ENCODE results near the gene SLC9A1.

DNA sequence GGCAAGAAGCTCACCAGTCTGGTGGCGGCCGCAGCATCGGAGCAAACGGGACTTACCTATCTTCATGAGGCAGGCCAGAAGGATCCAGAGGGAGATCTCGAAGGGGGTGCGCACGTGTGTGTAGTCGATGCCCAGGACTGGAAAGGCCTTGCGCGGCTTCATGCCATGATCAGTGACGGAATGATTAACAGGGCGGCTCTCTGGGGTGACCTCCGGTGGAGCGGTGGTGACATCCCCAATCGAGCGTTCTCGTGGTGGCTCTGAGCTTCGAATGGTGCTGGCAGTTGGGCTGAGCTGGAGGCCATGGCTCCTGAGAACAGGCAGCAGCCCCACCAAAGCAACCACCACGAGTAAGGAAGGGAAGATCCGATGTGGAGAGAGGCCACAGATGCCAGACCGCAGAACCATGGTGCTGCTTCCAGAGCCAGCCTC, 982 bp downstream of the SLC9A1 start:
- TF ChIP-seq POLR2A (IDR thresholded peaks at IDR 0.05): no peak
- TF ChIP-seq, protein P1, sequence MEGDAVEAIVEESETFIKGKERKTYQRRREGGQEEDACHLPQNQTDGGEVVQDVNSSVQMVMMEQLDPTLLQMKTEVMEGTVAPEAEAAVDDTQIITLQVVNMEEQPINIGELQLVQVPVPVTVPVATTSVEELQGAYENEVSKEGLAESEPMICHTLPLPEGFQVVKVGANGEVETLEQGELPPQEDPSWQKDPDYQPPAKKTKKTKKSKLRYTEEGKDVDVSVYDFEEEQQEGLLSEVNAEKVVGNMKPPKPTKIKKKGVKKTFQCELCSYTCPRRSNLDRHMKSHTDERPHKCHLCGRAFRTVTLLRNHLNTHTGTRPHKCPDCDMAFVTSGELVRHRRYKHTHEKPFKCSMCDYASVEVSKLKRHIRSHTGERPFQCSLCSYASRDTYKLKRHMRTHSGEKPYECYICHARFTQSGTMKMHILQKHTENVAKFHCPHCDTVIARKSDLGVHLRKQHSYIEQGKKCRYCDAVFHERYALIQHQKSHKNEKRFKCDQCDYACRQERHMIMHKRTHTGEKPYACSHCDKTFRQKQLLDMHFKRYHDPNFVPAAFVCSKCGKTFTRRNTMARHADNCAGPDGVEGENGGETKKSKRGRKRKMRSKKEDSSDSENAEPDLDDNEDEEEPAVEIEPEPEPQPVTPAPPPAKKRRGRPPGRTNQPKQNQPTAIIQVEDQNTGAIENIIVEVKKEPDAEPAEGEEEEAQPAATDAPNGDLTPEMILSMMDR (IDR thresholded peaks at IDR 0.05): no peak

All from breast epithelium (tissue), 3 donors.